PFSK-1 (cell line): ENCODE results near the gene SLC17A8.

ENCODE experiments used
- FOXP2 ChIP-seq: optimal IDR thresholded peaks from 2 replicates; pipeline ENCODE3; 2011; ENCODE audit warnings: borderline replicate concordance, control low read depth, inconsistent platforms; ENCODE audit not compliant: insufficient read depth; ENCODE audit errors: extremely low read length, extremely low read depth
- POLR2AphosphoS5 ChIP-seq: IDR thresholded peaks from 2 replicates; pipeline ENCODE4 v1.6.1; 2012; ENCODE audit warnings: low read depth, mild to moderate bottlenecking, control low read depth, low read length, moderate library complexity
- SIN3A ChIP-seq: IDR thresholded peaks from 2 replicates; pipeline ENCODE4 v1.6.1; 2012; ENCODE audit warnings: mild to moderate bottlenecking, low read length, moderate library complexity, borderline replicate concordance; ENCODE audit not compliant: insufficient read depth
- TAF1 ChIP-seq: IDR thresholded peaks from 2 replicates; pipeline ENCODE4 v1.6.1; 2012; ENCODE audit warnings: low read length, control low read depth, borderline replicate concordance; ENCODE audit not compliant: insufficient read depth
- TF ChIP-seq, protein P1 (sequence below), 2 experiments: IDR thresholded peaks; 2 replicates each; pipeline versions ENCODE4 v1.6.1 to v1.8.0; 2011 to 2012; ENCODE audit warnings: low read depth in 2 of 2, low read length in 2 of 2, control low read depth in 1 of 2, inconsistent platforms in 1 of 2, mild to moderate bottlenecking in 1 of 2, moderate library complexity in 1 of 2; ENCODE audit not compliant: insufficient read depth in 1 of 2

SLC17A8 gene

DNA sequence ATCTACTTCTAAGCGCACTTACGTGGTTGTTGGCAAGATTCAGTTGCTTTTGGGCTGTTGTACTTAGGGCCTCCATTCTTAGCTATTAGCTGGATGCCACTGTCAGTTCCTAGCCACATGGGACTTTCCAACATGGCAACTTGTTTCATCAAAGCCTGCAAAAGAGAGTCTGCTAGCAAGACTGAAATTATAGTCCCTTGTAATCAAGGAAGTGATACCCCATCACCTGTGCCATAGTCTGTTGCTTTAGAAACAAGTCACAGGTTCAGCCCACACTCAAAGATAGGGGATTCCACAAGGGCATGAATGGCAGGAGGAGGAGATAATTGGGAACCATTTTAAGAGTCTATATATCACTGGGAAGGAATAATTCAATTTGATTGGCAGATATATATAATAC is 27.1 kb upstream of the SLC17A8 start:
- TF ChIP-seq SIN3A = no peak
- TF ChIP-seq, protein P1, sequence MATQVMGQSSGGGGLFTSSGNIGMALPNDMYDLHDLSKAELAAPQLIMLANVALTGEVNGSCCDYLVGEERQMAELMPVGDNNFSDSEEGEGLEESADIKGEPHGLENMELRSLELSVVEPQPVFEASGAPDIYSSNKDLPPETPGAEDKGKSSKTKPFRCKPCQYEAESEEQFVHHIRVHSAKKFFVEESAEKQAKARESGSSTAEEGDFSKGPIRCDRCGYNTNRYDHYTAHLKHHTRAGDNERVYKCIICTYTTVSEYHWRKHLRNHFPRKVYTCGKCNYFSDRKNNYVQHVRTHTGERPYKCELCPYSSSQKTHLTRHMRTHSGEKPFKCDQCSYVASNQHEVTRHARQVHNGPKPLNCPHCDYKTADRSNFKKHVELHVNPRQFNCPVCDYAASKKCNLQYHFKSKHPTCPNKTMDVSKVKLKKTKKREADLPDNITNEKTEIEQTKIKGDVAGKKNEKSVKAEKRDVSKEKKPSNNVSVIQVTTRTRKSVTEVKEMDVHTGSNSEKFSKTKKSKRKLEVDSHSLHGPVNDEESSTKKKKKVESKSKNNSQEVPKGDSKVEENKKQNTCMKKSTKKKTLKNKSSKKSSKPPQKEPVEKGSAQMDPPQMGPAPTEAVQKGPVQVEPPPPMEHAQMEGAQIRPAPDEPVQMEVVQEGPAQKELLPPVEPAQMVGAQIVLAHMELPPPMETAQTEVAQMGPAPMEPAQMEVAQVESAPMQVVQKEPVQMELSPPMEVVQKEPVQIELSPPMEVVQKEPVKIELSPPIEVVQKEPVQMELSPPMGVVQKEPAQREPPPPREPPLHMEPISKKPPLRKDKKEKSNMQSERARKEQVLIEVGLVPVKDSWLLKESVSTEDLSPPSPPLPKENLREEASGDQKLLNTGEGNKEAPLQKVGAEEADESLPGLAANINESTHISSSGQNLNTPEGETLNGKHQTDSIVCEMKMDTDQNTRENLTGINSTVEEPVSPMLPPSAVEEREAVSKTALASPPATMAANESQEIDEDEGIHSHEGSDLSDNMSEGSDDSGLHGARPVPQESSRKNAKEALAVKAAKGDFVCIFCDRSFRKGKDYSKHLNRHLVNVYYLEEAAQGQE (IDR thresholded peaks at IDR 0.05; ENCODE audit: insufficient read depth in 1 of 2, low read depth in 2 of 2, low read length in 2 of 2) = no peak
- no peak for TF ChIP-seq FOXP2
- no peak for TF ChIP-seq TAF1
- no peak for TF ChIP-seq POLR2AphosphoS5

DNA sequence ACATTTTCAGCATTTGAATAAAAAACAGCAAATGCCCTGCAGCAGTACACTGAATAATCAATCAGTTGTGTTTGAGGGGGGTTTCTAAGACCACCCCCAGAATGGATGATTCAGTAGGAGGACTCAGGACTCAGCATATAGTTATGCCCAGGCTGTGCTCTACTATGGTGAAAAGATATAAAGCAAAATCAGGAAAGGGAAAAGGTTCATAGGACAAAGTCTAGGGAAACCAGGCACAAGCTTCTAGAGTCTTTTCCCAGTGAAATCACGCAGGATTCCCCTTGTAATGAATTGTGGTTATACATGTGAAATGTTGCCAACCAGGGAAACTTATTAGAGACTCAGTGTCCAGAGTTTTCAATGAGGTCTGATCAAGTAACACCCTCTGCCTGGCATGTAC is 25.0 kb upstream of the SLC17A8 start:
- TF ChIP-seq SIN3A (no peak), TAF1 (no peak), POLR2AphosphoS5 (no peak), FOXP2 (no peak)
- TF ChIP-seq, protein P1 (IDR thresholded peaks at IDR 0.05; ENCODE audit: insufficient read depth in 1 of 2, low read depth in 2 of 2, low read length in 2 of 2) = no peak

DNA sequence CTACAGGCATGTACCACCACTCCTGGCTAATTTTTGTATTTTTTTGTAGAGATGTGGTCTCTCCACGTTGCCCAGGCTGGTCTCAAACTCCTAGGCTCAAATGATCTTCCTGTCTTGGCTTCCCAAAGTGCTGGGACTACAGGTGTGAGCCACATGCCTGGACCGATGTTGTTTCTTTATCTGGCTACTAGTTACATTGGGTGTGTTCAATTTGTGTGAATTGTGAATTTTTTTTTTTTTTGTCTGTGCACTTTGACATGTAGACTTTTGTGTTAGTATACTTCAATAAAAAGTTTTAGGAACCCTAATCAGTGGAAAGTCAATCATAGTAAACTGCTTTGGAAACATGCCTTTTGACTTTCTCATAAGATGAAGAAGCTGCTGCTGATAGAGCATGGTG is 24.0 kb upstream of the SLC17A8 start:
- TF ChIP-seq POLR2AphosphoS5 (no peak), SIN3A (no peak), FOXP2 (no peak), TAF1 (no peak)
- TF ChIP-seq, protein P1 (IDR thresholded peaks at IDR 0.05; ENCODE audit: insufficient read depth in 1 of 2, low read depth in 2 of 2, low read length in 2 of 2) = no peak

DNA sequence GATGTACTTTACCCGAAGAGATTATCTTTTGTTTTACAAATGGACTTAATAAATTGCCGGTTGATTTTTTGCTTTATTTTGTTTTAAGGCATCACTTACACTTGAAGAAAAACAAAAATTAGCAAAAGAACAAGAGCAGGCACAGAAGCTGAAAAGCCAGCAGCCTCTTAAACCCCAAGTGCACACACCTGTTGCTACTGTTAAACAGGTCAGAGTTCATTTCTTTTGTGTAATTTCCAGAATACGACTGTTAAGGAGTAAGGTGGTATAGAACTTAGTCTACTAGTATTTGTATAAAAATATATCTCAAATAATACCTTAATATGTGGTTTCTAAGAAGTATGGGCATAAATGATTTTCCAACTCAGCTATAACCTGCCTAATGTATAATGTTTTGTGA is 19.6 kb upstream of the SLC17A8 start:
- TF ChIP-seq FOXP2 (no peak), SIN3A (no peak), POLR2AphosphoS5 (no peak), TAF1 (no peak)
- TF ChIP-seq, protein P1 (IDR thresholded peaks at IDR 0.05; ENCODE audit: insufficient read depth in 1 of 2, low read depth in 2 of 2, low read length in 2 of 2) = no peak

DNA sequence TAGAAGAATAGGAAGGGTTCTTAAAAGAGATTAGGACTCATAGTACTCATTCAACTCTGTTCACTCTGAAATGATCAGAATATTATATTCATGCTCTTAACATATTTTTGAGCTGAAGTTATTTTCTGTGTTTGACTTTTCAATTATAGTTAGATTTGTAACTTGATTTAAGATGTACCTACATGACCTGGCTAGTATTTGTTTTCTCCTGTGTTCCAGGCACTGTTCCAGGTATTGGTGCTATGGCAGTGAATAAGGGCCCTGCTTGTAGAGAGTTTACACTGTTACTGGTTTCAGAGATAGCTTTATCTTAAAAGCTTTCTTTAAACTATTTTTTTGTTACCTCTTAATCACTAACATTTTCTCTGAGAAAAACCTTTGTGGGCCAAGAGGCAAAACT is 19.1 kb upstream of the SLC17A8 start:
- TF ChIP-seq, protein P1 (IDR thresholded peaks at IDR 0.05; ENCODE audit: insufficient read depth in 1 of 2, low read depth in 2 of 2, low read length in 2 of 2) = no peak
- TF ChIP-seq SIN3A (no peak), FOXP2 (no peak), TAF1 (no peak), POLR2AphosphoS5 (no peak)
